HG02884 (cell line): Measurements from ENCODE around the gene A1CF.
"Not testable (repeated sequence)": the region's sequence is repeated elsewhere in the genome, so short reads cannot be mapped to it uniquely, and the experiment has no call there.

Experiments used
- ATAC-seq: cut with Tn5 transposase; IDR thresholded peaks from one replicate; pipeline ENCODE4 v1.9.1; 2021; ENCODE audit warnings: mild to moderate bottlenecking, moderate library complexity; ENCODE audit not compliant: unreplicated experiment

Gene A1CF

DNA sequence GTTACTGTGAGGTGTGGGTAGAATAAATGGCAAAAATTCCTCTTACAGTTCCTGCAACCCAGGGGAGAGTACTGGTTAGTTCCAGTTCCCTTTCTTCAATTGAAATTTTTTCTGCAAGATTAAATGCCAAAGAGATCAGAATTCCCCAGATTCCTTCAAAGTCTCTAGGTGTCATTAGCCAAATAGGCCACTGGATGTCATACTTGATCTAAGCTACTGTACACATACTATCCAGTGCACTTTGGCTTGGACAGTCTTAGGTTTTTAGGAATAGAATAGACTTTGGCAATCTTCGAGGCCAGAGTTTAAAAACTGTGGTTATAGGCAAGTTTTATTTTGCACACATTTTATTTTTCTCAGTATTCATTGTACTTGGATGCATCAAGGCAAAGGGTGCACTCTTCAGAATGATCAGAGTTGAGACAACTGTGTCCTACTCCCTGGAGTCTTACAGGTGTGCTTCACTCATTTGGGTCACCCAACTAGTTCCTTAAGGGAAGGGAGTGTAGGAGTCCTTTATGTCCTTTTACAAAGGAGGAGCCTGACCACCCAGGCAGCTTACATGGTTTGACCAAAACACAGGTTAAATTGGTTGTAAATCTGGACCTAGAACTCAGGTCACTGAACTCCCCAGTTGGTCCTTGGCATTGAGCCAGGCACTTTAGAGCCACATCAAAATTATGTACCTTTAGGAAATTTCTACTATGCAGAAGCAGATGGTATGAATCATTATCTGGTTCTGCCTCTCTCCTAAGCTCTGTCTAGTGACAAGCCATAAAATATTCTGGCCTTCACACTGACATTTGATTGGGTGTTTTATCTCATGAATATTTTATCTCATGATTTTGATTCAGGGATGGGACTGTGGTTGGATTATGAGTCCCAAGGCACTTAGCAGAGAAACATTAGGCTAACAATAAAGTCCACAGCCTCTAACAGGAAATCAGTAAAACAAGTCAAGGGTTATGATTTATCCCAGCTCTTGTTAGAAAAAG, 96.2 kb downstream of the A1CF start:
- peak; percentile 70 for ATAC-seq

DNA sequence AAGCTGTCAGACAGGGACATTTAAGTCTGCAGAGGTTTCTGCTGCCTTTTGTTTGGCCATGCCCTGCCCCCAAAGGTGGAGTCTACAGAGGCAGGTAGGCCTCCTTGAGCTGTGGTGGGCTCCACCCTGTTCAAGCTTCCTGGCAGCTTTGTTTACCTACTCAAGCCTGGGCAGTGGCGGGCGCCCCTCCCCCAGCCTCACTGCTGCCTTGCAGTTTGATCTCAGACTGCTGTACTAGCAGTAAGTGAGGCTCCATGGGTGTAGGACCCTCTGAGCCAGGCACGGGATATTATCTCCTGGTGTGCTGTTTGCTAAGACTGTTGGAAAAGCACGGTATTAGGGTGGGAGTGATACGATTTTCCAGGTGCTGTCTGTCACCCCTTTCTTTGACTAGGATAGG, 97.5 kb downstream of the A1CF start:
- ATAC-seq: not testable (repeated sequence)

DNA sequence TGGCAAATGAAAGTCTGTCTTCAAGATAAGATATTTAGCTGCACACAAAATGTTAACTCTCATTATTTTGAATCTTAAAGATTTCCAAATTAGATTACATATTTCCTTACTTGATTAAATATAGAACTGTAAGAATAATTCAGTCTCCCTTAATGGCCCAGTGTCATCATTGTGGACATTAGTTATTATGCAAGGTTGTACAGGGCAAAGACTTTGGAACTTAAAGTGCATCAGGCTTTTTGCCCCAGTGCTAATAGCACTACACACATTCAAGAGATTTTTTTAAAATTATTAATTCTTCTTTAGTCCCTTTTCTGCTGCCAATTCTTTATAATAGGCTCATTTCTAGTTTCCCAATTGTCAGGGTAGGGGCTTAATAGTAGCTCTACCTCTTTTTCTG, 103.4 kb downstream of the A1CF start:
- not testable (repeated sequence) for ATAC-seq

DNA sequence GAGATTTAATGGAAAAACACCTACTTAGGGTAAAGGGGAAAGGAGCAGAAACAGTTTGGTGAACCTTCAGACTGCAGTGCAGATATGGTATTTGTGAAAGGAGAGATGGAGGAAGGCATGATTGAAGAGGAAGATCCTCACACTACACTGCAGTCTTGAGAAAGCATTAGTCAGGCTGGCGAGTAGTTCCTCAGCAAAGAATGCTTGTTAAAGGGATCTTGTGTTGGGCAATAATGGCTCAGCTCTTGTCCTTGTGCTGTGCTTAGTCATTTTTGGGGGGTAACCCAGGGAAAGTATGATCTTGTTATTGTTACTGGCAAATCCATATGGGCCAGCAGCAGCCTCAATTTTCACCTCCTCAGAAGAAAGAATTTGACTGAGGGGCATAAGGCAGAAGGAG, 105.4 kb downstream of the A1CF start:
- ATAC-seq: not testable (repeated sequence)

DNA sequence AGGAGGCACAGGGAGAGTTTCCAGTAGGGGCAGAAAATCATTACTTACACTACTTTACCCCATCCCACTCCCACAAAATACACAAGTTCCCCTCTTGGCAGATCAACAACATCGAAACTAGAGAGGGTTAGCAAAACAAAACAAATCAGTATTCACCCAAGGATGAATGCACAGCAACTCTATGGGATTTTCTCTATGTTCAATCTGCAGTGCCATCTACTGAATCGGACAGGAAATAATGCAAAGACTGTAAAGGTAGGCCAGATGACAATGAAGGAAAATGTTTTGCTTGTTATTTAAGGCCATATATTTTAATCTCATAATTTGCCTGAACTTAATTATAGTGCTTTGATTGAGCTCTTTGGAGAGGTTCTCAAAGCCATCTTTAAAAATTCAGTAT, 110.6 kb downstream of the A1CF start:
- peak; percentile 50 for ATAC-seq

DNA sequence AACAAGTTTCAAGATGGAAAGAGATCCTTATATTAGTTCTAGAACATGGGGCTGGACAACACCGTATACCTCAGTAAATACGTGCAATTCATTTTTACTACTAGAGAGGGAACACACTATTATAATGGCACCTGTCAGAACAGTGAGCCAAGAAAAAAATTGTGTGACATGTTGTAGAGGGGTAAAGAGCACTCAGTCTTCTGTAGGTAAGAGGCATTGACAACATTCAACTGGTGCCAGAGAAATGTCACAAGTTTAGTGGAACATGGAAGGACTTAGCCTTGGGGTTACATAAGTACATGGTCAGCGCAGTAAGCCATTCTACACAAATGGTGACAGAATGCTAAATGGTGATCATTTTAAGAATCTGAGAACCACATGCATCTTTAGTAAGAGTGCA, 113.4 kb downstream of the A1CF start:
- not testable (repeated sequence) for ATAC-seq

DNA sequence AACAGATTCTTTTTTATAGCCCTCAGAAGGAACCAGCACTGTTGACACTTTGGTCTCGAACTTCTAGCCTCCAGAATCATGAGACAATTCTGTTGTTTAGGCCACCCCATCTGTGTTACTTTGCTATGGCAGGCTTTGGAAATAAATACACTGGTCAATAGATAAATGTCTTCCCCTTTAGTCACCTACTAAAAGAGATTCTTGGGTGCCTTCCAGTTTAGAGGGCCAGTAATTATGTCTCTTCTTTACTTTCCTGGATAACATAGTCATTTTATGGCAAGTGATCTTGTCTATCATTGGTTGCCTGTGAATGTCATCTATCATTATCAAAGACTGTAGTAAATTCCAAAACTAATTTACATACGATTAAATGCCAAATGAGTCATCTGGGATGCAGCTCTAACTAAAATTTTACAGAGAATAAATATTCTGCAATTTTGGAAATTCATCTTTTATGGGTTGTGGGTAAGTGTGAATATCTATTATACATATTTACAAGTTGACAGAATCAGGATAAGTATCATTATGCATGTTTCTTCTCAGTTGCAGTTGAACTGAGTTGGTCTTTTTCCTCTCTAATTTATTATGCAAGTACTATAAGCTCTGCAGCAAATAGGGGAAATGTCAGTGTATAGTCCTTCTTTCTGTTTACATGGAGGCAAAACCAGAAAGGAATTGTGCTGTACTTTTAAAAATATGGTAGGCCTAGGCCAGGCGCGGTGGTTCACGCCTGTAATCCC, 118.5 kb downstream of the A1CF start:
- not testable (repeated sequence) for ATAC-seq
